H1 (cell line): ENCODE measurements around the gene ABLIM1. TPM values are rescaled to one million over a fixed set of nuclear protein-coding genes. Genes with fewer than 3 reads are reported as not detected.

Experiments used
- CTBP2 ChIP-seq: IDR thresholded peaks from 2 replicates; pipeline ENCODE4 v1.7.0; 2011; ENCODE audit warnings: borderline replicate concordance, mild to moderate bottlenecking, moderate library complexity, mixed read lengths, low read length; ENCODE audit not compliant: insufficient read depth, insufficient read length
- SIN3A ChIP-seq, 2 experiments: IDR thresholded peaks in 1 of 2; conservative IDR thresholded peaks in 1 of 2; 2 replicates each; pipeline ENCODE4 v1.6.1; 2011 to 2012; ENCODE audit warnings: low read length in 2 of 2, improper control_type of control experiment in 1 of 2, low read depth in 1 of 2, mild to moderate bottlenecking in 1 of 2
- polyA plus RNA-seq, 7 experiments: library from polyadenylated mRNA; depleted of rRNA in 3 of 7; stranded (reverse) in 5 of 7; unstranded in 2 of 7; fragments of >200 nt in 5 of 7; fragments of 200-250 nt in 2 of 7; gene quantifications; 1 replicate in 5 of 7; 2 replicates in 1 of 7; 4 replicates in 1 of 7; pipeline versions ENCODE4 v1.2.1 to v1.2.3, GENCODE V29; 2011 to 2013; ENCODE audit warnings: missing spikeins in 2 of 7, mixed read lengths in 2 of 7
- total RNA-seq: library from RNA; stranded (reverse); fragmentation: NEBNext Ultra II Directional; extraction: Animal tissue kit (Norgen Biotek cat#: 25700); gene quantifications from 2 replicates; pipeline ENCODE4 v1.2.1, GENCODE V29; 2021
- TF ChIP-seq, protein P1 (sequence below): fragments of 300-600 bp; sonication (generic); IDR thresholded peaks from 2 replicates; pipeline ENCODE4 v1.7.1; 2012; ENCODE audit warnings: low read length, moderate library complexity, mild to moderate bottlenecking, inconsistent platforms; ENCODE audit not compliant: insufficient replicate concordance

Gene ABLIM1
- total and polyA plus RNA-seq, 2 of the 8 experiments (the other 6 are each of a cell fraction or from before 2014, with no cell fraction given), result 51.2 to 51.7 TPM

DNA sequence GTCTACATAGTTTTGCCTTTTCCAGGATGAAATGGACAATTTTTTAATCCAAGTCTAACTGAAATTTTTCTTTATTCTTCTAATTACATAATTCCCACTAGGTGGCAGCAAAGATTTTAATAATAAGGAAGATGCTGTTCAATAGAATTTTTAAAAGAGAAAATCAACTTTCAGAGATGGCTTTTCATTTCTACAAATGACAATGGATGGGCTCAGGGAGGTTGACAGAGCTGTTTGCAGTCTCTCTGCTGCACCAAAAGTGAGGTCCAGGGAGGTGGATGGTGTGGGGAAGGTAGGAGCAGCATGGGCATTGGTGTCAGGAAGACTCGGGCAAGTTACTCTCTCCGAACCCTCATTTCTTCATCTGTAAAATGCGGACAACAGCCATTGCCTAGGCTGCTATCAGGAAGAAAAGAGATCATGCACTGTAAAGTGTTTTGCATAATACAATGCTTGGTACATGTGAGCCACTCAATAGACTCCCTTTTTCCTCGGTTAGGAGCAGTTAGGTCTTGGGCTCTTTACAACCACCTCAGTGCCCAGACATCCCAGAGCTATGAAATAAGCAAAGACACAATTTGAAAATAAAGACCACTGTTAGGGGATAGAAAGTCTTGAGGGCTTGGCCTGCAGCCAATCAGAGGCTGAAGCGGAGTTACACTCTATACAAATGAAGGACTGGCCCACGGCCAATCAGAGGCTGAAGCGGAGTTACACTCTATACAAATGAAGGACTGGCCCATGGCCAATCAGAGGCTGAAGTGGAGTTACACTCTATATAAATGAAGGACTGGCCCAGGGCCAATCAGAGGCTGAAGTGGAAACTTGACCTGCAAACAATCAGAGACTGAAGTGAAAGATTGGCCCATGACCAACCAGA is 107.1 kb downstream of the ABLIM1 start (continued):
- TF ChIP-seq, protein P1, sequence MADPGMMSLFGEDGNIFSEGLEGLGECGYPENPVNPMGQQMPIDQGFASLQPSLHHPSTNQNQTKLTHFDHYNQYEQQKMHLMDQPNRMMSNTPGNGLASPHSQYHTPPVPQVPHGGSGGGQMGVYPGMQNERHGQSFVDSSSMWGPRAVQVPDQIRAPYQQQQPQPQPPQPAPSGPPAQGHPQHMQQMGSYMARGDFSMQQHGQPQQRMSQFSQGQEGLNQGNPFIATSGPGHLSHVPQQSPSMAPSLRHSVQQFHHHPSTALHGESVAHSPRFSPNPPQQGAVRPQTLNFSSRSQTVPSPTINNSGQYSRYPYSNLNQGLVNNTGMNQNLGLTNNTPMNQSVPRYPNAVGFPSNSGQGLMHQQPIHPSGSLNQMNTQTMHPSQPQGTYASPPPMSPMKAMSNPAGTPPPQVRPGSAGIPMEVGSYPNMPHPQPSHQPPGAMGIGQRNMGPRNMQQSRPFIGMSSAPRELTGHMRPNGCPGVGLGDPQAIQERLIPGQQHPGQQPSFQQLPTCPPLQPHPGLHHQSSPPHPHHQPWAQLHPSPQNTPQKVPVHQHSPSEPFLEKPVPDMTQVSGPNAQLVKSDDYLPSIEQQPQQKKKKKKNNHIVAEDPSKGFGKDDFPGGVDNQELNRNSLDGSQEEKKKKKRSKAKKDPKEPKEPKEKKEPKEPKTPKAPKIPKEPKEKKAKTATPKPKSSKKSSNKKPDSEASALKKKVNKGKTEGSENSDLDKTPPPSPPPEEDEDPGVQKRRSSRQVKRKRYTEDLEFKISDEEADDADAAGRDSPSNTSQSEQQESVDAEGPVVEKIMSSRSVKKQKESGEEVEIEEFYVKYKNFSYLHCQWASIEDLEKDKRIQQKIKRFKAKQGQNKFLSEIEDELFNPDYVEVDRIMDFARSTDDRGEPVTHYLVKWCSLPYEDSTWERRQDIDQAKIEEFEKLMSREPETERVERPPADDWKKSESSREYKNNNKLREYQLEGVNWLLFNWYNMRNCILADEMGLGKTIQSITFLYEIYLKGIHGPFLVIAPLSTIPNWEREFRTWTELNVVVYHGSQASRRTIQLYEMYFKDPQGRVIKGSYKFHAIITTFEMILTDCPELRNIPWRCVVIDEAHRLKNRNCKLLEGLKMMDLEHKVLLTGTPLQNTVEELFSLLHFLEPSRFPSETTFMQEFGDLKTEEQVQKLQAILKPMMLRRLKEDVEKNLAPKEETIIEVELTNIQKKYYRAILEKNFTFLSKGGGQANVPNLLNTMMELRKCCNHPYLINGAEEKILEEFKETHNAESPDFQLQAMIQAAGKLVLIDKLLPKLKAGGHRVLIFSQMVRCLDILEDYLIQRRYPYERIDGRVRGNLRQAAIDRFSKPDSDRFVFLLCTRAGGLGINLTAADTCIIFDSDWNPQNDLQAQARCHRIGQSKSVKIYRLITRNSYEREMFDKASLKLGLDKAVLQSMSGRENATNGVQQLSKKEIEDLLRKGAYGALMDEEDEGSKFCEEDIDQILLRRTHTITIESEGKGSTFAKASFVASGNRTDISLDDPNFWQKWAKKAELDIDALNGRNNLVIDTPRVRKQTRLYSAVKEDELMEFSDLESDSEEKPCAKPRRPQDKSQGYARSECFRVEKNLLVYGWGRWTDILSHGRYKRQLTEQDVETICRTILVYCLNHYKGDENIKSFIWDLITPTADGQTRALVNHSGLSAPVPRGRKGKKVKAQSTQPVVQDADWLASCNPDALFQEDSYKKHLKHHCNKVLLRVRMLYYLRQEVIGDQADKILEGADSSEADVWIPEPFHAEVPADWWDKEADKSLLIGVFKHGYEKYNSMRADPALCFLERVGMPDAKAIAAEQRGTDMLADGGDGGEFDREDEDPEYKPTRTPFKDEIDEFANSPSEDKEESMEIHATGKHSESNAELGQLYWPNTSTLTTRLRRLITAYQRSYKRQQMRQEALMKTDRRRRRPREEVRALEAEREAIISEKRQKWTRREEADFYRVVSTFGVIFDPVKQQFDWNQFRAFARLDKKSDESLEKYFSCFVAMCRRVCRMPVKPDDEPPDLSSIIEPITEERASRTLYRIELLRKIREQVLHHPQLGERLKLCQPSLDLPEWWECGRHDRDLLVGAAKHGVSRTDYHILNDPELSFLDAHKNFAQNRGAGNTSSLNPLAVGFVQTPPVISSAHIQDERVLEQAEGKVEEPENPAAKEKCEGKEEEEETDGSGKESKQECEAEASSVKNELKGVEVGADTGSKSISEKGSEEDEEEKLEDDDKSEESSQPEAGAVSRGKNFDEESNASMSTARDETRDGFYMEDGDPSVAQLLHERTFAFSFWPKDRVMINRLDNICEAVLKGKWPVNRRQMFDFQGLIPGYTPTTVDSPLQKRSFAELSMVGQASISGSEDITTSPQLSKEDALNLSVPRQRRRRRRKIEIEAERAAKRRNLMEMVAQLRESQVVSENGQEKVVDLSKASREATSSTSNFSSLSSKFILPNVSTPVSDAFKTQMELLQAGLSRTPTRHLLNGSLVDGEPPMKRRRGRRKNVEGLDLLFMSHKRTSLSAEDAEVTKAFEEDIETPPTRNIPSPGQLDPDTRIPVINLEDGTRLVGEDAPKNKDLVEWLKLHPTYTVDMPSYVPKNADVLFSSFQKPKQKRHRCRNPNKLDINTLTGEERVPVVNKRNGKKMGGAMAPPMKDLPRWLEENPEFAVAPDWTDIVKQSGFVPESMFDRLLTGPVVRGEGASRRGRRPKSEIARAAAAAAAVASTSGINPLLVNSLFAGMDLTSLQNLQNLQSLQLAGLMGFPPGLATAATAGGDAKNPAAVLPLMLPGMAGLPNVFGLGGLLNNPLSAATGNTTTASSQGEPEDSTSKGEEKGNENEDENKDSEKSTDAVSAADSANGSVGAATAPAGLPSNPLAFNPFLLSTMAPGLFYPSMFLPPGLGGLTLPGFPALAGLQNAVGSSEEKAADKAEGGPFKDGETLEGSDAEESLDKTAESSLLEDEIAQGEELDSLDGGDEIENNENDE, result no peak
- TF ChIP-seq SIN3A (conservative IDR thresholded peaks at IDR 0.05 in 1 of 2, IDR thresholded peaks at IDR 0.05 in 1 of 2; ENCODE audit: low read depth in 1 of 2, low read length in 2 of 2) (no peak), CTBP2 (no peak)
